ENCODE data around the gene HBD.

Gene HBD

DNA sequence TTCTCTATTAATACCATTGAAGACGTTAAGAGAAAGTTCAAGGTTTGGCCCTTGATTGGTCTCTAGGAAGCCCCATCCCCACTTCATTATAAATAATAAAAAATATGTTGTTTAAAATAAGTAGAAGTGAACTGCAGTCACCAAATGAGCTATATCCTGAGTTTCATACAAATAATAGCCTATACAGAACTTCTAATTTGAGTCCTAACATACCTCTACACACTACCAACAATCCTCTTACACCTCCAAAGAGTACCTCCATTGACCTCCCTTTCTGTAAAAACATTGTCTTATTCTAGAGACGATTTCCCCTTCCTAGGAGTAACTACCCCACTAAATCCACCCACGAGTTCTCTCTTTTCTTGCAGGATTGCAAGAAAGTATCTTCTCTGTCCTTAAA lies 7.2 kb upstream of the HBD start:
- H3K4me1 ChIP-seq (ENCODE audit: control insufficient read depth in 1 of 2, insufficient read depth in 1 of 2, low read depth in 1 of 2, low read length in 1 of 2) = no peaks in the 10 kb centered on the region
- H3K27ac ChIP-seq = no peak overlapping the region
- no peaks in the 10 kb centered on the region for H3K36me3 ChIP-seq
- no peaks in the 10 kb centered on the region for H3K9me3 ChIP-seq
- no peak for TF ChIP-seq CTCF (IDR thresholded peaks at IDR 0.05)
- no peak overlapping the region for H3K4me3 ChIP-seq (ENCODE audit: low read depth in 1 of 2, low read length in 1 of 2)
- no peaks in the 10 kb centered on the region for H3K27me3 ChIP-seq

GRCh38 chr11:5240458-5240857 lies 6.2 kb upstream of the HBD start:
- no peaks in the 10 kb centered on the region for H3K36me3 ChIP-seq
- H3K27ac ChIP-seq = no peak overlapping the region
- no peaks in the 10 kb centered on the region for H3K4me1 ChIP-seq (ENCODE audit: control insufficient read depth in 1 of 2, insufficient read depth in 1 of 2, low read depth in 1 of 2, low read length in 1 of 2)
- no peaks in the 10 kb centered on the region for H3K27me3 ChIP-seq
- H3K4me3 ChIP-seq (ENCODE audit: low read depth in 1 of 2, low read length in 1 of 2) = no peak overlapping the region
- H3K9me3 ChIP-seq = no peaks in the 10 kb centered on the region
- no peak for TF ChIP-seq CTCF (IDR thresholded peaks at IDR 0.05)

- H3K36me3 ChIP-seq = no peaks in the 10 kb centered on the region
- no peaks in the 10 kb centered on the region for H3K9me3 ChIP-seq
- H3K27ac ChIP-seq = no peak overlapping the region
- no peak overlapping the region for H3K4me3 ChIP-seq (ENCODE audit: low read depth in 1 of 2, low read length in 1 of 2)
- H3K27me3 ChIP-seq = no peaks in the 10 kb centered on the region
- TF ChIP-seq CTCF (IDR thresholded peaks at IDR 0.05) = no peak
- H3K4me1 ChIP-seq (ENCODE audit: control insufficient read depth in 1 of 2, insufficient read depth in 1 of 2, low read depth in 1 of 2, low read length in 1 of 2) = no peaks in the 10 kb centered on the region
Observed at GRCh38 chr11:5240056-5240455, 5.8 kb upstream of the HBD start.

DNA sequence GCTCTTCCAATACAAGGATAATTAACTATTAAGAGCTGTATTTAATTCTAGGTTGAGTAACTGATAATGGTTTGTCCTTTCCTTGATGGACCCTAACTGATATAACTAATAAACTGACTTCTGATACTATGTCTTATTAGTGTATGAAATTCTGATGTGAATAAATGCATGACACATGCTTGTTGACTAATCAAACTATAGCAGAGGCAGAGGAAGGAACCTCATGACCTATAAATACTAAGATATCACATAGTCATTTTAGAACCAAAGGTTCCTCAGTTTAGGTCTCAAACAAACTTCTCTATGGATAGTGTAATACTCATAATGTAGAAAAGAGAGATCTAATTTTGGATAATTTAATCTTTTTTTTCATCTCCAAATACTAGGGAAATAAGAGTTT lies 4.8 kb upstream of the HBD start:
- no peaks in the 10 kb centered on the region for H3K27me3 ChIP-seq
- no peak for TF ChIP-seq CTCF (IDR thresholded peaks at IDR 0.05)
- H3K27ac ChIP-seq = no peak overlapping the region
- H3K4me3 ChIP-seq (ENCODE audit: low read depth in 1 of 2, low read length in 1 of 2) = no peak overlapping the region
- H3K4me1 ChIP-seq (ENCODE audit: control insufficient read depth in 1 of 2, insufficient read depth in 1 of 2, low read depth in 1 of 2, low read length in 1 of 2) = no peaks in the 10 kb centered on the region
- no peaks in the 10 kb centered on the region for H3K36me3 ChIP-seq
- H3K9me3 ChIP-seq = no peaks in the 10 kb centered on the region

GRCh38 chr11:5238486-5238885 lies 4.2 kb upstream of the HBD start:
- Histone ChIP-seq H3K4me1 (ENCODE audit: control insufficient read depth in 1 of 2, insufficient read depth in 1 of 2, low read depth in 1 of 2, low read length in 1 of 2) (no peaks in the 10 kb centered on the region), H3K27me3 (no peaks in the 10 kb centered on the region), H3K27ac (no peak overlapping the region), H3K36me3 (no peaks in the 10 kb centered on the region), H3K4me3 (ENCODE audit: low read depth in 1 of 2, low read length in 1 of 2) (no peak overlapping the region), H3K9me3 (no peaks in the 10 kb centered on the region)
- TF ChIP-seq CTCF (IDR thresholded peaks at IDR 0.05) = no peak

- Histone ChIP-seq H3K36me3 (no peaks in the 10 kb centered on the region), H3K4me1 (ENCODE audit: control insufficient read depth in 1 of 2, insufficient read depth in 1 of 2, low read depth in 1 of 2, low read length in 1 of 2) (no peaks in the 10 kb centered on the region), H3K4me3 (ENCODE audit: low read depth in 1 of 2, low read length in 1 of 2) (no peak overlapping the region), H3K9me3 (no peaks in the 10 kb centered on the region), H3K27ac (no peak overlapping the region), H3K27me3 (no peaks in the 10 kb centered on the region)
- TF ChIP-seq CTCF (IDR thresholded peaks at IDR 0.05) = no peak
Observed at GRCh38 chr11:5237420-5237819, 3.1 kb upstream of the HBD start.

All from neutrophil (primary cell).